ENCODE results near the gene ZNF598.

DNA sequence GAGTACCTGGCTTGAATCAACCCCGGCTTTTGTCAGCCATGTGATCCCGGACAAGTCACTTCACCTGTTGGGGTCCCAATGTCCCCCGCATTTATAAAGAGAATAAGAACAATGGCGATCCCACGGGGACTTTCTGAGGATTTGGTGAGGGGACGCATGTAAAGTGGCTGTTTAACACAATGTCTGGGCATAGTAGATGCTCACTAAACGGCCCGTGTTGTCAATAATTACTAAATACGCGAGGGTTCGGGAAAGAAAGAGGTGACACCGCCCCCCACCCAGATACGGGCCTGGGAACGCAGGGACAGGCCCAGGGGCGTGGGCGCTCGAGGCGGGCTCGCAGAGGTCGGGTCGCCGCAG lies 18.1 kb downstream of the ZNF598 start:
- TF ChIP-seq, protein P1, sequence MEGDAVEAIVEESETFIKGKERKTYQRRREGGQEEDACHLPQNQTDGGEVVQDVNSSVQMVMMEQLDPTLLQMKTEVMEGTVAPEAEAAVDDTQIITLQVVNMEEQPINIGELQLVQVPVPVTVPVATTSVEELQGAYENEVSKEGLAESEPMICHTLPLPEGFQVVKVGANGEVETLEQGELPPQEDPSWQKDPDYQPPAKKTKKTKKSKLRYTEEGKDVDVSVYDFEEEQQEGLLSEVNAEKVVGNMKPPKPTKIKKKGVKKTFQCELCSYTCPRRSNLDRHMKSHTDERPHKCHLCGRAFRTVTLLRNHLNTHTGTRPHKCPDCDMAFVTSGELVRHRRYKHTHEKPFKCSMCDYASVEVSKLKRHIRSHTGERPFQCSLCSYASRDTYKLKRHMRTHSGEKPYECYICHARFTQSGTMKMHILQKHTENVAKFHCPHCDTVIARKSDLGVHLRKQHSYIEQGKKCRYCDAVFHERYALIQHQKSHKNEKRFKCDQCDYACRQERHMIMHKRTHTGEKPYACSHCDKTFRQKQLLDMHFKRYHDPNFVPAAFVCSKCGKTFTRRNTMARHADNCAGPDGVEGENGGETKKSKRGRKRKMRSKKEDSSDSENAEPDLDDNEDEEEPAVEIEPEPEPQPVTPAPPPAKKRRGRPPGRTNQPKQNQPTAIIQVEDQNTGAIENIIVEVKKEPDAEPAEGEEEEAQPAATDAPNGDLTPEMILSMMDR (conservative IDR thresholded peaks at IDR 0.05; ENCODE audit: low read depth in 2 of 2) = no peak
- TF ChIP-seq EZH2 (IDR thresholded peaks at IDR 0.05; ENCODE audit: low read depth, unreplicated experiment) (peak; percentile 22), ZNF331 (CRISPR knock-in tag; IDR thresholded peaks at IDR 0.05; ENCODE audit: low read depth) (no peak), POLR2AphosphoS5 (IDR thresholded peaks at IDR 0.05; ENCODE audit: low read depth) (no peak), STAT1 (IDR thresholded peaks at IDR 0.05; ENCODE audit: unreplicated experiment) (no peak), ZNF114 (CRISPR knock-in tag; IDR thresholded peaks at IDR 0.05) (no peak), EZH2phosphoT487 (IDR thresholded peaks at IDR 0.05; ENCODE audit: unreplicated experiment) (no peak)
- TF ChIP-seq, protein P2, sequence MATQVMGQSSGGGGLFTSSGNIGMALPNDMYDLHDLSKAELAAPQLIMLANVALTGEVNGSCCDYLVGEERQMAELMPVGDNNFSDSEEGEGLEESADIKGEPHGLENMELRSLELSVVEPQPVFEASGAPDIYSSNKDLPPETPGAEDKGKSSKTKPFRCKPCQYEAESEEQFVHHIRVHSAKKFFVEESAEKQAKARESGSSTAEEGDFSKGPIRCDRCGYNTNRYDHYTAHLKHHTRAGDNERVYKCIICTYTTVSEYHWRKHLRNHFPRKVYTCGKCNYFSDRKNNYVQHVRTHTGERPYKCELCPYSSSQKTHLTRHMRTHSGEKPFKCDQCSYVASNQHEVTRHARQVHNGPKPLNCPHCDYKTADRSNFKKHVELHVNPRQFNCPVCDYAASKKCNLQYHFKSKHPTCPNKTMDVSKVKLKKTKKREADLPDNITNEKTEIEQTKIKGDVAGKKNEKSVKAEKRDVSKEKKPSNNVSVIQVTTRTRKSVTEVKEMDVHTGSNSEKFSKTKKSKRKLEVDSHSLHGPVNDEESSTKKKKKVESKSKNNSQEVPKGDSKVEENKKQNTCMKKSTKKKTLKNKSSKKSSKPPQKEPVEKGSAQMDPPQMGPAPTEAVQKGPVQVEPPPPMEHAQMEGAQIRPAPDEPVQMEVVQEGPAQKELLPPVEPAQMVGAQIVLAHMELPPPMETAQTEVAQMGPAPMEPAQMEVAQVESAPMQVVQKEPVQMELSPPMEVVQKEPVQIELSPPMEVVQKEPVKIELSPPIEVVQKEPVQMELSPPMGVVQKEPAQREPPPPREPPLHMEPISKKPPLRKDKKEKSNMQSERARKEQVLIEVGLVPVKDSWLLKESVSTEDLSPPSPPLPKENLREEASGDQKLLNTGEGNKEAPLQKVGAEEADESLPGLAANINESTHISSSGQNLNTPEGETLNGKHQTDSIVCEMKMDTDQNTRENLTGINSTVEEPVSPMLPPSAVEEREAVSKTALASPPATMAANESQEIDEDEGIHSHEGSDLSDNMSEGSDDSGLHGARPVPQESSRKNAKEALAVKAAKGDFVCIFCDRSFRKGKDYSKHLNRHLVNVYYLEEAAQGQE (IDR thresholded peaks at IDR 0.05; ENCODE audit: unreplicated experiment) = no peak

Measured in GM23338 (cell line).